Measurements from ENCODE around the gene RNF32.

GRCh38 chr7:156659203-156659602 lies 18.6 kb downstream of the RNF32 start:
- TF ChIP-seq POLR2A (IDR thresholded peaks at IDR 0.05), result no peak
- TF ChIP-seq, protein P1, sequence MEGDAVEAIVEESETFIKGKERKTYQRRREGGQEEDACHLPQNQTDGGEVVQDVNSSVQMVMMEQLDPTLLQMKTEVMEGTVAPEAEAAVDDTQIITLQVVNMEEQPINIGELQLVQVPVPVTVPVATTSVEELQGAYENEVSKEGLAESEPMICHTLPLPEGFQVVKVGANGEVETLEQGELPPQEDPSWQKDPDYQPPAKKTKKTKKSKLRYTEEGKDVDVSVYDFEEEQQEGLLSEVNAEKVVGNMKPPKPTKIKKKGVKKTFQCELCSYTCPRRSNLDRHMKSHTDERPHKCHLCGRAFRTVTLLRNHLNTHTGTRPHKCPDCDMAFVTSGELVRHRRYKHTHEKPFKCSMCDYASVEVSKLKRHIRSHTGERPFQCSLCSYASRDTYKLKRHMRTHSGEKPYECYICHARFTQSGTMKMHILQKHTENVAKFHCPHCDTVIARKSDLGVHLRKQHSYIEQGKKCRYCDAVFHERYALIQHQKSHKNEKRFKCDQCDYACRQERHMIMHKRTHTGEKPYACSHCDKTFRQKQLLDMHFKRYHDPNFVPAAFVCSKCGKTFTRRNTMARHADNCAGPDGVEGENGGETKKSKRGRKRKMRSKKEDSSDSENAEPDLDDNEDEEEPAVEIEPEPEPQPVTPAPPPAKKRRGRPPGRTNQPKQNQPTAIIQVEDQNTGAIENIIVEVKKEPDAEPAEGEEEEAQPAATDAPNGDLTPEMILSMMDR (IDR thresholded peaks at IDR 0.05), result no peak
- TF ChIP-seq EP300 (IDR thresholded peaks at IDR 0.05), result no peak
